CD14-positive monocyte (primary cell): ENCODE measurements around the gene LIM2. TPM values are rescaled to one million over a fixed set of nuclear protein-coding genes. Genes with fewer than 3 reads are reported as not detected.

Experiments used
- DNase-seq, 3 donors: peaks; one replicate each; pipeline ENCODE4 v3.0.0-alpha.2; 2011 to 2022
- H2AFZ ChIP-seq: 2 replicates; pipeline ENCODE4 v1.6.0; 2012; ENCODE audit warnings: mild to moderate bottlenecking, low read depth, low read length, inconsistent platforms; ENCODE audit not compliant: insufficient read depth, poor library complexity, severe bottlenecking
- H3K27ac ChIP-seq, 2 donors: 1 replicate in 1 of 2; 2 replicates in 1 of 2; pipeline ENCODE4 v1.5.1; 2012 to 2013; ENCODE audit warnings: low read length in 2 of 2, control low read depth in 1 of 2, inconsistent platforms in 1 of 2, low read depth in 1 of 2, mild to moderate bottlenecking in 1 of 2
- H3K27me3 ChIP-seq, 2 donors: one replicate each; pipeline versions ENCODE4 v1.6.0 to v1.6.1; 2011 to 2013; ENCODE audit warnings: low read length in 2 of 2; ENCODE audit not compliant: control insufficient read depth in 2 of 2, insufficient read depth in 2 of 2
- H3K36me3 ChIP-seq, 2 donors: replicated peaks in 1 of 2; 1 replicate in 1 of 2; 2 replicates in 1 of 2; pipeline versions ENCODE4 v1.5.1 to v1.6.1; 2012 to 2013; ENCODE audit warnings: low read length in 2 of 2, control low read depth in 1 of 2, inconsistent platforms in 1 of 2, mild to moderate bottlenecking in 1 of 2; ENCODE audit not compliant: insufficient read depth in 2 of 2, control insufficient read depth in 1 of 2
- H3K4me1 ChIP-seq, 2 donors: 1 replicate in 1 of 2; 2 replicates in 1 of 2; pipeline versions ENCODE4 v1.5.1 to v1.6.1; 2012 to 2013; ENCODE audit warnings: low read length in 2 of 2, control low read depth in 1 of 2, inconsistent platforms in 1 of 2, mild to moderate bottlenecking in 1 of 2, moderate library complexity in 1 of 2; ENCODE audit not compliant: insufficient read depth in 2 of 2, control insufficient read depth in 1 of 2
- H3K4me2 ChIP-seq: replicated peaks from 2 replicates; pipeline ENCODE3; 2012; ENCODE audit warnings: low read length, moderate library complexity, mild to moderate bottlenecking; ENCODE audit not compliant: poor library complexity, severe bottlenecking; ENCODE audit errors: extremely low read depth
- H3K4me3 ChIP-seq, 3 experiments: fragments of 200-600 bp in 1 of 3; sonication (generic) in 1 of 3; replicated peaks in 1 of 3; 1 replicate in 2 of 3; 2 replicates in 1 of 3; pipeline ENCODE4 v1.5.1; 2011 to 2013; ENCODE audit warnings: low read length in 3 of 3, mild to moderate bottlenecking in 3 of 3, control low read depth in 2 of 3, low read depth in 2 of 3, inconsistent platforms in 1 of 3, moderate library complexity in 1 of 3
- H3K79me2 ChIP-seq: 2 replicates; pipeline ENCODE4 v1.6.0; 2012; ENCODE audit warnings: mild to moderate bottlenecking, control low read depth, inconsistent platforms, low read length, moderate library complexity; ENCODE audit not compliant: insufficient read depth
- H3K9ac ChIP-seq: 2 replicates; pipeline ENCODE4 v1.6.0; 2017; ENCODE audit warnings: low read length, mild to moderate bottlenecking; ENCODE audit not compliant: insufficient read depth, poor library complexity, severe bottlenecking
- H3K9me3 ChIP-seq, 2 donors: replicated peaks in 1 of 2; 1 replicate in 1 of 2; 2 replicates in 1 of 2; pipeline versions ENCODE4 v1.5.1 to v1.6.1; 2012 to 2013; ENCODE audit warnings: low read length in 2 of 2, control low read depth in 1 of 2; ENCODE audit not compliant: control insufficient read depth in 1 of 2, insufficient read depth in 1 of 2
- H4K20me1 ChIP-seq: 2 replicates; pipeline ENCODE4 v1.6.0; 2012; ENCODE audit warnings: mild to moderate bottlenecking, low read length, control low read depth, moderate library complexity; ENCODE audit not compliant: insufficient read depth
- H3K27ac Mint-ChIP-seq, 7 donors: one replicate each; pipeline ENCODE4 v1.8.0; 2020; ENCODE audit warnings: mild to moderate bottlenecking in 7 of 7, mixed read lengths in 7 of 7, moderate library complexity in 6 of 7, inconsistent platforms in 2 of 7
- H3K27me3 Mint-ChIP-seq, 3 donors: one replicate each; pipeline ENCODE4 v1.8.0; 2021 to 2022; ENCODE audit warnings: low read depth in 3 of 3, mild to moderate bottlenecking in 3 of 3, mixed read lengths in 3 of 3, moderate library complexity in 3 of 3, inconsistent platforms in 1 of 3
- H3K36me3 Mint-ChIP-seq, 2 donors: one replicate each; pipeline ENCODE4 v1.8.0; 2020; ENCODE audit warnings: mixed read lengths in 2 of 2, inconsistent platforms in 1 of 2, mild to moderate bottlenecking in 1 of 2
- H3K4me1 Mint-ChIP-seq: one replicate; pipeline ENCODE4 v1.8.0; 2020; ENCODE audit warnings: mild to moderate bottlenecking, mixed read lengths
- H3K4me3 Mint-ChIP-seq, 2 donors: one replicate each; pipeline ENCODE4 v1.8.0; 2020; ENCODE audit warnings: mild to moderate bottlenecking in 2 of 2, mixed read lengths in 2 of 2, moderate library complexity in 1 of 2
- H3K9me3 Mint-ChIP-seq, 7 donors: one replicate each; pipeline ENCODE4 v1.8.0; 2020 to 2022; ENCODE audit warnings: mixed read lengths in 7 of 7, mild to moderate bottlenecking in 6 of 7, moderate library complexity in 6 of 7, inconsistent platforms in 2 of 7
- CTCF ChIP-seq: fragments of 200-600 bp; IDR thresholded peaks from one replicate; pipeline ENCODE4 v1.8.0; 2022; ENCODE audit warnings: antibody characterized with exemption, mild to moderate bottlenecking
- WGBS: methylation state at CpG from one replicate; pipeline ENCODE4 v1.1.5; 2013; ENCODE audit warnings: missing lambda C conversion rate; ENCODE audit not compliant: insufficient coverage; 5-methylcytosine and 5-hydroxymethylcytosine counted together
- intact Hi-C, 2 donors: fragments of 100-400 bp; cut with micrococcal nuclease; formaldehyde crosslinking; loops; one replicate each; pipeline versions ENCODE4 v1.15.0 to v1.15.1; 2023
- polyA plus RNA-seq, 3 donors: library from polyadenylated mRNA; depleted of rRNA in 1 of 3; unstranded in 2 of 3; stranded (reverse) in 1 of 3; fragments of 300-500 nt in 2 of 3; fragments of >200 nt in 1 of 3; fragmentation: Illumina TruSeq in 2 of 3; gene quantifications; 1 replicate in 2 of 3; 2 replicates in 1 of 3; pipeline ENCODE4 v1.2.3, GENCODE V29; 2012 to 2021

Gene LIM2
- polyA plus RNA-seq, 3 donors, result not detected

- Mint-ChIP-seq H3K4me1 (peaks cover 58% of the 10 kb centered on the region), H3K27ac (peak within 1 kb of the TSS; percentile 93 to 99 (median 97)), H3K36me3 (peaks cover 9% of the 10 kb centered on the region in 2 donors), H3K9me3 (no peaks in the 10 kb centered on the region), H3K27me3 (peaks cover 0 to 4% (median 0%) of the 10 kb centered on the region in 3 donors), H3K4me3 (peak within 1 kb of the TSS; percentile 96 to 99)
- Histone ChIP-seq H3K9me3 (no peaks in the 10 kb centered on the region), H2AFZ (peak within 1 kb of the TSS; percentile 90), H3K4me2 (peak within 1 kb of the TSS; percentile 100), H3K9ac (peak within 1 kb of the TSS; percentile 80), H3K4me1 (peaks cover 33 to 71% of the 10 kb centered on the region in 2 donors), H3K27ac (peak within 1 kb of the TSS; percentile 92 to 93), H3K36me3 (no peaks in the 10 kb centered on the region), H3K79me2 (peaks cover 62% of the 10 kb centered on the region), H3K4me3 (peak within 1 kb of the TSS; percentile 89 to 93 (median 91)), H4K20me1 (no peaks in the 10 kb centered on the region), H3K27me3 (no peaks in the 10 kb centered on the region)
- no peak for TF ChIP-seq CTCF
- WGBS, result 0% methylated on average over 17 of the region's 27 CpGs
- intact Hi-C loops, result loop anchor here (1.0 to 5.0 kb wide), 4 partner anchors 23 to 39 kb away; partner anchors contain the start of gene VSIG10L (in 1 of the 2)
- DNase-seq, result no peak
Measured at GRCh38 chr19:51365965-51366388, 21.8 kb downstream of the LIM2 start, which contains the start of gene ETFB. Gene ETFB, minus strand, starts transcription at chr19:51366388. Its CDS starts 62 bp downstream, at chr19:51366326.

- Histone ChIP-seq H3K9ac (peak overlapping the region; percentile 80), H3K4me3 (peak overlapping the region; percentile 89 to 93 (median 91)), H3K4me1 (peaks cover 29 to 65% of the 10 kb centered on the region in 2 donors), H3K9me3 (no peaks in the 10 kb centered on the region), H4K20me1 (no peaks in the 10 kb centered on the region), H3K27me3 (no peaks in the 10 kb centered on the region), H3K27ac (peak overlapping the region; percentile 92 to 93), H3K79me2 (peaks cover 58% of the 10 kb centered on the region), H3K4me2 (peak overlapping the region; percentile 100), H2AFZ (peak overlapping the region; percentile 88), H3K36me3 (no peaks in the 10 kb centered on the region)
- Mint-ChIP-seq H3K9me3 (no peaks in the 10 kb centered on the region), H3K36me3 (peaks cover 9 to 12% of the 10 kb centered on the region in 2 donors), H3K4me1 (peaks cover 52% of the 10 kb centered on the region), H3K27me3 (peaks cover 0 to 4% (median 0%) of the 10 kb centered on the region in 3 donors), H3K4me3 (peak overlapping the region; percentile 96 to 99), H3K27ac (peak overlapping the region; percentile 93 to 98 (median 97))
- WGBS, result 36% methylated on average over 7 of the region's 10 CpGs
- TF ChIP-seq CTCF, result no peak
- peak; percentile 22 to 47 (median 30) for DNase-seq
- intact Hi-C loops, result loop anchor here (1.0 to 5.0 kb wide), 3 partner anchors 23 to 38 kb away; partner anchors contain the start of gene VSIG10L (in 1 of the 2)
Measured at GRCh38 chr19:51365211-51365964, 22.4 kb downstream of the LIM2 start.
